ENCODE measurements around the gene NCOR2. TPM values are rescaled to one million over a fixed set of nuclear protein-coding genes. Genes with fewer than 3 reads are reported as not detected.

NCOR2 gene
- polyA plus RNA-seq, 1 donor = 105 TPM

DNA sequence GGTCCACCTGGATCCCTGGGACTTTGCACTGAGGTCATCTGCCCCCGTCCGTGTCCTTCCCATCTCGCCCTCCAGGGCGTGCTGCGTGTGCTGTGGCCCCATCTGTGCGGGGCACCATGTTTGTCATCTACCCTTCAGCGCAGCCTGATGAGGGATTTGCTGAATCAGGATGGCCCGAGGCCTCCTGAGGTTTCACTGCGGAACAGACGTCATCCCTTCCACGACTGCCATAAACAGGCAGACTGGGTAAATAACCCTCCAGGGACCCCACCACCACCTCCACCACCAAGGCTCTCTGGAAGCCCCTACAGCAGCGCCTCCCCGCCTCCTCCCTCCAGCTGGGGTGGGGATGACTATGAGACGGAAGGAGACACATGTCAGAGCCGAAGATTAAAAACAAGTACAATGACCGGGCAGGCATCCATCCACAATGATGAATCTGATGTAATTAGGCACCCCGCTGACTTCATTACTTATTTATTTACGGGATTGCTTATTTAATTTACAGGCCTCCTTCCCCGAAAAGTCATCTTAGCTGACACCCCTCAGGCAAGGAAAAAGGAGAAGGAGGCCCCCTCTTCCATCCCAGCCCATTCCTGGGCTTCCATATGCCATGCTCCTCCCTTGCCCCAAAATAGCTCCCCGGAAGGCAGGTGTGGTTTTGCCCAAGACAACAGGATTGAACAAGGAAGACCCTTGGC, 39.4 kb downstream of the NCOR2 start:
- DNase-seq (ENCODE audit: low read depth) = no peak

GRCh38 chr12:124525927-124526692, 41.3 kb downstream of the NCOR2 start:
- no peak for DNase-seq (ENCODE audit: low read depth)

DNA sequence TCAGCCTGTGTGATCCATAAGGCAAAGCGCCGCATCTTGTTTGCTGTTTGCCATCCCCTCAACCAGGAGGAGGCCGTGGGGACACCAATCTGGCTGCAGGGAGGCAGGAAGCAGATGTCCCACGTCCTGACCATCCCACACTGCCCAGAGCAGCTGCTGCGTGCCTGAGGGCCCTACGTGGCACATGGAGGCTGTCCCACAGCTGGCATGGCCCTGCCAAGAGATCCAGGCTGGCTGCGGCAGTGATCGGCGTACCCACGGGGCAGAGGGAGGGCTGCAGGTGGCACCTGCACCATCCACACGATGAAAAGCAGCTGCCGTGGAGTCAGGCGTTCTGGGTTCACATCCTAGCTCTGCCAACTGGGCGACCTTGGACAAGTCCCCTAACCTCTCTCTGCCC, 42.0 kb downstream of the NCOR2 start:
- DNase-seq (ENCODE audit: low read depth) = no peak

DNA sequence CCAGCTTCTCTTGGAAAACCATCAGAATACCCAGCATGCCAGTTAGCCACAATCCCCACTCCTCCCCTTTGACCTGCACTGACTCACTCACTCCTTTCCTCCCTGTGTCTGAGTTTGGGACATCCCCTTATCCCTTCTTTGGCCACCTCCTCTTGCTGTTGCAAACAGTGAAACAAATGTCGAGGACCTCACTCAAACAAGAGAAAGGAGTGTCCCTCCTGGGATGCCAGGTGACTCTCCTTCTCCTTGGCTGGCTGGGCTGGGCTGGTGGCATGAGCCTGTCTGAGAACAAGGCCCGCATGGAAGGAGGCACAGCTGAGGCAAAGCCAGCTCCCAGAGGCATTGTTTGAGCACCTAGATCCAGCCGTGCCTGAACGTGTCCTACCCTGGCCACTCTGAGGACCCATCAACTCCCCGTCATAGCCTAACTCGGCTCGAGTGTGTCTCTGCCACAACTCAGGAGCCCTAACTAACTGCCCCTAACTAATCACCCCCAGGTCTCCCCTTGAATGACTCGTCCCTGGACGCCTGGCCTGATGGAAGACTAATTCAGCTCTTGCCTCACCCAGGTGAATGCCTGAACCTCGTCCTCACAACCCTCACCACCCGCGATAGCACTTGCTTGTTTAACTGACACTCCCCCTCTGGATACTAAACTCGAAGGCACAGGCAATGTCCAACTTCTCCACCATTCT, 43.0 kb downstream of the NCOR2 start:
- DNase-seq (ENCODE audit: low read depth) = no peak

DNA sequence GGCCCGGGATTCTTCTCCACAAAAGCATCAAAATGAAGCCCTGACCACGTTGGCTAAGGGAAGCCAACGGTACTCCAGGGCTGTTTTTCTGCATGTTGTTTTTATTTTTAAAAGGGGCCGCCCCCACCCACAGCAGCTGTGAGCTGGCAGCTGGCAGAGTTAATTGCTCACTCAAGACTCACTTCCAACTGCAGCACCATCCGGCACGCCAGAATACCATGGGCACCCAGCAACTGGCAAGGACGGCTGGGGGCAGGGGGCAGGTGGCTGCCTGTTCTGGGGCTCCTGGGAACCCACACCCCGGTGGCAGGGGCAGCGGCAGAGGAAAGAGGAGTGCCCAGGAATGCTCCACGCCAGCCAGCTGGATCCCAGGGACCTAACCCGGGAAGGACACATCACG, 44.3 kb downstream of the NCOR2 start:
- no peak for DNase-seq (ENCODE audit: low read depth)

DNA sequence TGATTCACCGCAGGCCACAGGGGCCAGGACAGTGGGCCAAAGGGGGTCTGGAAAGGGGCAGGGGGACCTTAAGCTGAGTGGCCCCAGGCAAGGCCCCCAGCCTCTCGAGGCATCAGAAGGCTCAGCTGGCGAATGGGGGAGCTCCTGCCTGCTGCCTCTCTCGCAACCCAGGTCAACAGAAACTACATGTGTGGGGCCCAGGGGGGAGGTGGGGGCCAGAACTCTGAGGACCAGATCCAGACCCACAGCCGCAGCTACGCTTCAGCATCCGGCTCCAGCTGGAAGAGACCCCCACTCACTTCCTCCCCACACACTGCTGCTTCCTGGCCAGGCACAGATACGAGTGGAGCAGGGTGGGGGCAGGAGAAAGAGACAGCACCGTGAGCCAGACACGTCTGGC, 46.5 kb downstream of the NCOR2 start:
- DNase-seq (ENCODE audit: low read depth) = no peak

DNA sequence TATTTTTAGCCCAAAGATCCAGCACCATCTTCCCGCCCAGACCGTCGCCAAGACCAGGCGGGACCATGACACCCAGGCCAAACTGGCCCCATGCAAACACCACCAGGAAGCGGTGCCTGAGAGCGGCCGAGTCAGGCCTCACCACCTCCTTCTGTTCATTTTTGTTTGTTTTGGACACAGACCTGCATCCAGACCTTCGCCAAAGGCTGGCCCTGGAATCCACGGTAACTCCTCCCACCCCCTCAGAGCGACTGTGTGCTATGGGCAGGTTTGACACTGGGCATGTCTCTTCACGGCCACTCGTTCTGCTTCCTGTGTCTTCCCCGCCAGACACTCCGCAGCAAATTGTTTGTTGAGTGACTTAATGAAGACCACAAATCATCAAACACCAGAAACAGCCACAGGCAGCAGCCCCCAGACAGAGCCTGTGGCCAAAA, 47.1 kb downstream of the NCOR2 start:
- no peak for DNase-seq (ENCODE audit: low read depth)

DNA sequence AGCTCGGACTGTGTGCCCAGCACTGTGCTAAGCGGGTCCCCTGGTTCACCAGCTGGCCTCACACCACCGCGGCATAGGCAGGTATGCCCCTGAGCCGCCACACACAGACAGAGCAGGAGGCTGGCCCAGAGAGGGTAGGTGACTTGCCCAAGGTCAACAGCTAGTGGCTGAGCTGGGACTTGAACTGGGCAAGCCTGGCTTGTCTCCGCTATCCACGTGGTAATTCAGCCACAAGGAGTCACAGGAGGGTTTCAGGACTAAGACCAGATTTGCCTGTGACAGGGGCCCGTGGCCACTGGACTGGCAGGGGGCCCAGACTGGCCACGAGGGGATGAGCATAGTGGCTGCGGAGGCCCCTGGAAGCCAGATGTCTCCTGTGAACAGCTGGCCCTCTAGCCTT, 47.7 kb downstream of the NCOR2 start:
- DNase-seq (ENCODE audit: low read depth) = no peak

- peak; percentile 99 for DNase-seq (ENCODE audit: low read depth)
Observed at GRCh38 chr12:124518051-124518932, 49.1 kb downstream of the NCOR2 start.

All from forelimb muscle (tissue), 1 donor.